Astrocyte of the cerebellum (primary cell): ENCODE measurements around the gene GDE1.

Experiments used
- DNase-seq: peaks from one replicate; pipeline ENCODE4 v3.0.0-alpha.2; 2011; ENCODE audit warnings: low read depth
- H3K4me3 ChIP-seq: 2 replicates; pipeline ENCODE4 v1.5.1; 2011; ENCODE audit warnings: mild to moderate bottlenecking, low read depth, low read length, moderate library complexity
- CTCF ChIP-seq: IDR thresholded peaks from 2 replicates; pipeline ENCODE4 v1.5.1; 2012; ENCODE audit warnings: low read length, low read depth, moderate library complexity, mild to moderate bottlenecking; ENCODE audit errors: missing control alignments
- in situ Hi-C: cut with HindIII; loops from 2 replicates; pipeline ENCODE4 v1.10.0; 2017; ENCODE audit warnings: low sequenced_read_pairs

GDE1 gene

GRCh38 chr16:19490619-19491018 lies 31.3 kb downstream of the GDE1 start:
- in situ Hi-C loops: no loop called here

GRCh38 chr16:19488213-19488640 lies 33.7 kb downstream of the GDE1 start:
- H3K4me3 ChIP-seq: no peak overlapping the region
- no peak for TF ChIP-seq CTCF
- in situ Hi-C loops: no loop called here
- no peak for DNase-seq

More at GRCh38 chr16:19490619-19491018, 31.3 kb downstream of the GDE1 start:
- no peak for TF ChIP-seq CTCF
- H3K4me3 ChIP-seq: no peak overlapping the region
- no peak for DNase-seq

GRCh38 chr16:19486750-19487325 lies 35.1 kb downstream of the GDE1 start:
- in situ Hi-C loops: no loop called here
- DNase-seq: no peak
- no peak for TF ChIP-seq CTCF

GRCh38 chr16:19486051-19486450 lies 35.8 kb downstream of the GDE1 start:
- TF ChIP-seq CTCF: no peak
- in situ Hi-C loops: no loop called here
- no peak for DNase-seq
- no peak overlapping the region for H3K4me3 ChIP-seq

More at GRCh38 chr16:19486750-19487325, 35.1 kb downstream of the GDE1 start:
- H3K4me3 ChIP-seq: no peak overlapping the region

- no peak overlapping the region for H3K4me3 ChIP-seq
- DNase-seq: no peak
- no peak for TF ChIP-seq CTCF
- in situ Hi-C loops: no loop called here
These were observed 36.3 kb downstream of the GDE1 start for GRCh38 chr16:19485611-19486010.

GRCh38 chr16:19484096-19484495 lies 37.8 kb downstream of the GDE1 start:
- no peak for TF ChIP-seq CTCF

GRCh38 chr16:19482291-19482690 lies 39.6 kb downstream of the GDE1 start:
- no peak for TF ChIP-seq CTCF
- no peak overlapping the region for H3K4me3 ChIP-seq
- in situ Hi-C loops: no loop called here
- no peak for DNase-seq

More at GRCh38 chr16:19484096-19484495, 37.8 kb downstream of the GDE1 start:
- in situ Hi-C loops: no loop called here
- H3K4me3 ChIP-seq: no peak overlapping the region
- no peak for DNase-seq
